NCI-H345 (cell line): ENCODE results near the gene PHTF2.
"Not testable (repeated sequence)": the region's sequence is repeated elsewhere in the genome, so short reads cannot be mapped to it uniquely, and the experiment has no call there.

ENCODE experiments used
- DNase-seq: peaks from one replicate; lab custom pipeline; 2025; lab: John Stamatoyannopoulos, UW

PHTF2 gene

DNA sequence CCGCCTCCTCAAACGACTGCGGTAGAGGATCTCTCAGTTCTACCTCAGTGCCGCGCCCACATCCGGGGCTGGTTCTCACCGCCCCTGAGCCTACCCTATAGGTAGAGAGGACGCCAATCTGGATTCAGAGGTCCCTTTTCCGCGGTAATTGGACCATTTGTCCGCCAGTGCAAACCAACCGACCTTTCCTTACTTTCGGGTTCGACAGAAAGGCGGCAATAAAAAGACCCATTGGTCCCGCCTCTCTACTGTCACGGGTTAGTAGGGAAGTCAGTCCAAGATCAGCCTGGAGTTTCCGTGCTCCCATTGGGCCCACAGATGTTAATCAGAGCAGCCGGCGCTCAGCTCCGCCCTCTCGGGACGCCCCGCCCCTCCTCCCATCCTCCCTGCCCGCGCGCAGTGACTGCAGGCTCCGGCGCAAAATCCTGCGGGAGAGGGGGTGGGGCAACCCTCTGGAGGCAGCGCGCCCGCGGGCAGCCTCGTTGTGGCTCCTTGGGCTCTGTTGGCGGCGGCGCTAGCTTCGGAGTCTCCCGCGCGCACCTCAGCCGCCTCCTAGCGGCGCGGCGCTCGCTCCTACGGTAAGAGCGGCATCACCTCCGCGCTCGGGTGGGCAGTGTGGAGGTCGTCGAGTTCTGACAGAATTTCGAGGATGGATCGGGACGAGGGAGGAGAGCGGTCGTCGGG, at the start of gene PHTF2, which contains the start of gene TMEM60:
TSS of gene PHTF2 (plus strand) at position 380 of the 684 bp plus-strand sequence.
TSS of gene TMEM60 (minus strand) at position 41 of the 684 bp plus-strand sequence. CDS start 4,061 bp downstream, outside the sequence.
- peak; percentile 100 for DNase-seq

DNA sequence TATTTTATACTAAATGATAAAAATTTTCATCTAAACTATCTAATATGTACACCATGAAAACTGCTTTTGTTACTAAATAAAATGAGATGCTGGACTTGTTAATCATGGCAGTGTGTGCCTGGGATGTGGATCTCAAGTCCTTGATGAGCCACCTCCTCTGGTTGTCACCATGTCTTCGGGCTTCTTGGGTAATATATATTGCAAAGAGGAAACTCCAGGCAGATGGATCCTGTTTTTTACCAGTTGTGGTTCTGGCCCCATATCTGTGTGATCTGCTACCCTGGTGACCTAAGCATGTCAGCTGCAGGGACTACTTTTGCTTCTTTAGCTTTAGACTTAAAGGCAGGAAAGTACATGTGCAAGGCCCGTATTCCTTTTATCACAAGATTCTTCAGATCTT, 46.6 kb upstream of the PHTF2 start:
- DNase-seq = no peak

GRCh38 chr7:77753173-77753572, 45.4 kb upstream of the PHTF2 start:
- peak; percentile 46 for DNase-seq

- no peak for DNase-seq
Measured at GRCh38 chr7:77757589-77757988, 41.0 kb upstream of the PHTF2 start.

DNA sequence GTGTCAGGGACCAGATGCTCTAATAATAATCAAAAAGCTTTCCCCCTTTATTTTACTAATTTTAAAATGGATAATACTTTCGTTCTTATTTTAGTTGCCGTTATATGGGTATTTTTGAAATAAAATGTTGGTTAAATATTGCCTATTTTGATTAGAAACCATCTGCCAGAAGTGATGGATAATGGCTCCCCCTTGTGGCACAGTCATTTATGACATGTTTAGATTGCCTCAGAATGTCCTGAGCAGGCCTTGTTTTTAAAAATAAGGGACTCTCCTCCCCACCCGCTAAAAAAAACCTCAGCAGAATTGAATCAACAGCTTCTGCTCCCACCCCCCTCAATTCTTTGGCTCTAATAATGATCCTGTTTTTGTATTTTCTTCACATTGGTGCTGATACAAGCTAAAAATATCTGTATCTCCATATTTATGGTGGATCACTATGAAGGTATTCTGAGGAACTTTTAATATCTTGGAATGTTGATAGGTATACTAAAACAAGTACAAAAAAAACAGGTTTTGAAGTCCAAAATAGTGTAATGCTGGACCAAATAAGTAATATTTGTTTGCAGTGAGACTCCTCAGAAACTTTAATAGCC, 39.2 kb upstream of the PHTF2 start:
- peak; percentile 45 for DNase-seq

DNA sequence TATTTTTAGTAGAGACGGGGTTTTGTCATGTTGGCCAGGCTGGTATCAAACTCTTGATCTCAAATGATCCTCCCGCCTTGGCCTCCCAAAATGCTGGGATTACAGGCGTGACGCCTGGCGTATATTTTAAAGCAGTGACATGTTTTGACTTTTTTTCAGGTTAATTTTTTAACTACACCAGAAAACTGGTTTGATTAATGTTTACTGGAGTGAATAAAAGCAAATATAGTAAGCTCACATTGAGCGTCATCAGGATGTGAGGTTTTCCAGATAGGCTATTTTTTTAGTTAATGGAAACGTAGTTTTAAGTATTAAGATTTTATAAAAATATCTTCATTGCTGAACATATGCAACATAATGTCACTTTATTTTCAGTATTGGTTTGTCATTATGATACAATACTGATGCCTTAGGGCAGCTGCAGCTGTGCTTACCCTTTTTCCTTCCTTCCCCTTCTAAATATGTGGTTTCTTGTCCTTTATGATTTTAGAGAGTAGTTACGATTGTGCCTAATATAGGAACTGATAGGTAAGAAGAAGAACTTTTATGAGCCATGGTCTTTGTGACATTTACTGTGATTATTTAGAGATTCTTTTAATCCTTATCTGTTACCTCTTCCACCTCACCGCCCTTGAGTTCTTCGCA, 37.6 kb upstream of the PHTF2 start:
- DNase-seq = no peak

DNA sequence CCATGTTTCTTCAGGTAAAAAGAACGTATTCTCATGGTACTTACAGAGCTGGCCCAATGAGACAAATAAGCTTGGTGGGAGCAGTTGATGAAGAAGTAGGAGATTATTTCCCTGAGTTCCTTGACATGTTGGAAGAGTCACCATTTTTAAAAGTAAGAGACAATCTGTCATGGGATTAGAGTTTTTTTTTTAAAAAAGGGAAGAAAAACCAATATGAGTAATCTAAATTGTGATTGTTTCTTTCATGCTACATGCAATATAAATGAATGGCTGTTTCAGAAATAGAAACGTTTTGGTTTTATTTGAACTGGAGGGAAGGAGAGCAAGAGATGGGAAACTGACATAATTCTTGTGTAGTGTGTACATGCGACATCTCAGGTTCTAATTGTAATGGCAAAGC, 33.1 kb upstream of the PHTF2 start:
- no peak for DNase-seq

GRCh38 chr7:77765906-77766800, 32.4 kb upstream of the PHTF2 start:
- DNase-seq = no peak

GRCh38 chr7:77766801-77767605, 31.6 kb upstream of the PHTF2 start:
- no peak for DNase-seq

DNA sequence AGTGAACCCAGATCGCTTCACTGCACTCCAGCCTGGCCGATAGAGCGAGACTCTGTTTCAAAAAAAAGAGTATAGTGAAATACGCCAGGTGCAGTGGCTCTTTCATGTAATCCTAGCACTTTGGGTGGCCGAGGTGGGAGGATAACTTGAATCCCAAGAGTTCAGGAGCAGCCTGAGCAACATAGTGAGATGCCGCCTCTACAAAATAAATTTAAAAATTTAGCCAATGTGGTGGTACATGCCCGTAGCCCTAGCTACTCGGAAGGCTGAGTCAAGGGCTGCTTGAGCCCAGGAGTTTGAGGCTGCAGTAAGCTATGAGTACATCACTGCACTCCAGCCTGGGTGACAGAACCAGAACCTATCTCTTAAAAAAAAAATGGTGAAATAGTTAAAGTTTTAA, 28.3 kb upstream of the PHTF2 start:
- no peak for DNase-seq

DNA sequence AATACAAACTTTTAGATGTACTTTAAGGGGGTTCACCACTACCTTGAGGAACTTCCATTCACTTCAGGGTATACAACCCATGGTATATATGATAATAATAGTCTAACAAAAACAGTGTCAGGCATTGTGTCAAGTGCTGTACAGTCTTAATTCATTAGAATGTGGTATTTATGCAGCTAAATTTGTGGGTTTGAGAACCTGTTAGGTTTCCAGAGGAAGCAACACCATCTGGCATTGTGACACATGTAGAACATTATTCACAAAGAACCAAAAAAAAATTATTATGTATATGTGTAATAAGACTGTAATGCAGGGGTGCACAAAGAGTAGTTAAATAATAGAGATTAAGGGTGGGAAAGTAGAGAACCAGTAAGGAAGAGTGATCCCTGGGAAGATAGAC, 26.7 kb upstream of the PHTF2 start:
- DNase-seq = no peak

GRCh38 chr7:77778535-77778934, 20.0 kb upstream of the PHTF2 start:
- no peak for DNase-seq

- no peak for DNase-seq
Measured at GRCh38 chr7:77782383-77782782, 16.2 kb upstream of the PHTF2 start.

GRCh38 chr7:77783111-77783510, 15.5 kb upstream of the PHTF2 start:
- no peak for DNase-seq

DNA sequence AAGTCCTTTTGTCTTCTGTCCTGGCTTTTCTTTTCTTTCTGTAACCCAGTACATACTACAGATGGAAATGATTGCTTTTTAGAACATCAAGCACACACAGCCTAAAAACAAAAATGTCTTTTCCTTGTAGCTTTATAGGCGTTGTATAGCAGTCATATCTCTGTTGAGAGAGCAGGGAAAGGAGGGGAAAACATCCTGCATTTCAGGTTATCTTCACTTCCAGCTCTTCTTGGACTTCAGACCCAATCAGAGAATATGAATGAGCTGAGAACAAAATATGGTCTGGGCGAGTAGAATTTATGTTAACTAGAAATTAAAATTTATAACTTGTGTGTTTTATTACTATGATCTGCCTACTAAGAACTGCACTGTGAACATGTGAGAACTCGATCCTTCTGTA, 15.0 kb upstream of the PHTF2 start:
- no peak for DNase-seq

- not testable (repeated sequence) for DNase-seq
Measured at GRCh38 chr7:77784426-77784825, 14.1 kb upstream of the PHTF2 start.

- no peak for DNase-seq
Measured at GRCh38 chr7:77786018-77786417, 12.6 kb upstream of the PHTF2 start.

DNA sequence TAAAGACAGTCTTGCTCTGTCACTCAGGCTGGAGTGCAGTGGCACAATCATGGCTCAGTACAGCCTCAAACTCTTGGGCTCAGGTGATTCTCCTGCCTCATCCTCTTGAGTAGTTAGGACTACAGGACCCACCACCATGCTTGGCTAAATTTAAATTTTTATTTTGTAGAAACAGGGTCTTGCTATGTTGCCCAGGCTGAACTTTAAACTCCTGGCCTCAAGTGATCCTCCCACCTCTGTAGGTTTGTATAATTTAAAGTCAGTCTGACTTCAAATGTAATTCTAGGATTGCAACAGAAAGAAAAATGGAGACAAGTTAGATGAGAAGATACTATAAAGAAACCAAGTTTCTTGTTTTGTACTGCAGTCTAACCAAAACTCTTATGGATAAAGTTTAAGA, 11.8 kb upstream of the PHTF2 start:
- no peak for DNase-seq

- no peak for DNase-seq
Measured at GRCh38 chr7:77788327-77788902, 10.2 kb upstream of the PHTF2 start.

- DNase-seq = peak; percentile 71
Measured at GRCh38 chr7:77791336-77791735, 7.2 kb upstream of the PHTF2 start.

DNA sequence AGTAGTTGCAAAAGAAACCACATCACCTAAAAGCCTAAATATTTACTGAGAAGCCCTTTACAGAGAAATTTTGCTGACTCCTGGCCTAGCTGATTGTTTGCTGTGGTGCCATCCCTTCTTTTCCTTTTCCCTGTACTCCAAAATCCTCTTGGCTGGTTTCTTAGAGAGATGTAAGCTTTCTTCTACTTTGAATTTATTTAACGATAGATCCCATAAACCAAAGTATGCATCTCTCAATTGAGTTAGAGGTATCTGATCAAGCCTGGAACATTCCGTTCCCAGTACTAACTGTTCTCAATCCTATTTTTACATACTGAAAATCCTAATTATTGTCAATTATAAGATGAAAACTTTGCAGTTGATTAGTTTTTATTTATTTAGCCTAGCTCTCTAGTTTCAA, 6.6 kb upstream of the PHTF2 start:
- no peak for DNase-seq
